Measurements from ENCODE around the gene HBP1. TPM values are rescaled to one million over a fixed set of nuclear protein-coding genes. Genes with fewer than 3 reads are reported as not detected.
"Not testable (repeated sequence)": the region's sequence is repeated elsewhere in the genome, so short reads cannot be mapped to it uniquely, and the experiment has no call there.

Gene HBP1
- total RNA-seq, 1 experiment from 2014 or later, result 55.6 TPM

GRCh38 chr7:107237451-107237850 is 68.6 kb downstream of the HBP1 start:
- Histone ChIP-seq H3K79me2 (ENCODE audit: low read length) (no peaks in the 10 kb centered on the region), H3K9me2 (replicated peaks; ENCODE audit: insufficient read depth, low read length) (no peaks in the 10 kb centered on the region; the same call in 1 of the 2 replicates), H3K9ac (ENCODE audit: low read length) (no peak overlapping the region), H3K27ac (ENCODE audit: low read length) (no peak overlapping the region), H4K20me1 (ENCODE audit: insufficient read depth, low read depth, low read length) (no peaks in the 10 kb centered on the region), H3K4me1 (ENCODE audit: low read length) (peaks cover 28% of the 10 kb centered on the region), H3K27me3 (ENCODE audit: low read length) (no peaks in the 10 kb centered on the region), H3K9me3 (ENCODE audit: low read length) (no peaks in the 10 kb centered on the region), H3K36me3 (ENCODE audit: insufficient read depth, low read length) (no peaks in the 10 kb centered on the region), H3K4me2 (ENCODE audit: low read depth, low read length, poor library complexity, severe bottlenecking) (no peak overlapping the region), H3K4me3 (ENCODE audit: low read length) (no peak overlapping the region), H2AFZ (ENCODE audit: low read length) (no peak overlapping the region)
- DNase-seq, result no peak

DNA sequence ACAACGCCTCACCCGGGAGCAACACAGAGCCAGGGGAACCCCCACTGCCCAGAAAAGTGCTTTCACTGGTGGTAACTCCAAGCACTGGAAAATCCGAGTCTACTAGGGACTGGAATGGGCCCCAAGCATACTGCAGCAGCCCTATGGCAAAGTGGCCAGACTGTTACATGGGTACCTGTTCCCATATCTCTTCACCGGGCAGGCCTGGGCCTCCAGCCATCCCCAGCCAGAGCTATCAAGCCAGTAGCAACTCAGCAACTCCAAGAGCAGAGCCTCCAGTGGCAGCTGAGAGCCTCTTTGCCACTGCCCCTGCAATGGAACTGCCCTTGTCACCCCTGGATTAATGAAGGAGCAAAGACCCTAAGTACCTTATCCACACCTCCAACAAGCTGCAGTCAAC is 73.5 kb downstream of the HBP1 start:
- H3K27me3 ChIP-seq (ENCODE audit: low read length), result no peaks in the 10 kb centered on the region
- peaks cover 3% of the 10 kb centered on the region; the same call in 1 of the 2 replicates for H3K9me3 ChIP-seq (ENCODE audit: low read length)
- H3K79me2 ChIP-seq (ENCODE audit: low read length), result no peaks in the 10 kb centered on the region
- no peaks in the 10 kb centered on the region; the same call in 1 of the 2 replicates for H3K9me2 ChIP-seq (replicated peaks; ENCODE audit: insufficient read depth, low read length)
- no peaks in the 10 kb centered on the region; the same call in 1 of the 2 replicates for H3K36me3 ChIP-seq (ENCODE audit: insufficient read depth, low read length)
- H3K9ac ChIP-seq (ENCODE audit: low read length), result no peak overlapping the region
- no peak for DNase-seq
- H2AFZ ChIP-seq (ENCODE audit: low read length), result no peak overlapping the region
- H3K4me1 ChIP-seq (ENCODE audit: low read length), result peaks cover 17% of the 10 kb centered on the region
- H3K27ac ChIP-seq (ENCODE audit: low read length), result no peak overlapping the region
- H4K20me1 ChIP-seq (ENCODE audit: insufficient read depth, low read depth, low read length), result no peaks in the 10 kb centered on the region
- no peak overlapping the region for H3K4me3 ChIP-seq (ENCODE audit: low read length)
- H3K4me2 ChIP-seq (ENCODE audit: low read depth, low read length, poor library complexity, severe bottlenecking), result no peak overlapping the region

DNA sequence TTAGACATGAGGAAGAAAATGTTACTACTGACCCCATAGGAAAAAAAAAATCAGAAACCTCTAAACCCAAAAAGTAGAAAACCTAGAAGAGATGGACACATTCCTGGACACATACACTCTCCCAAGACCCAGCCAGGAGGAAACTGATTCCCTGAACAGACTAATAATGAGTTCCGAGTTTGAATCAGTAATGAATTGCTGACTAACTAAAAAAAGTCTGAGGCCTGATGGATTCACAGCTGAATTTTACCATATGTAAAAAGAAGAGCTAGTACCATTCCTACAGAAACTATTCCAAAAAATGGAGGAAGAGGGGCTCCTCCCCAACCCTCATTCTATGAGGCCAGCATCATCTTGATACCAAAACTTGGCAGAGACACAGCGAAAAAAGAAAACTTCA is 75.8 kb downstream of the HBP1 start:
- peaks cover 3% of the 10 kb centered on the region; the same call in 1 of the 2 replicates for H3K9me3 ChIP-seq (ENCODE audit: low read length)
- H3K9ac ChIP-seq (ENCODE audit: low read length), result no peak overlapping the region
- H3K79me2 ChIP-seq (ENCODE audit: low read length), result 0 out of 2 replicates have a peak, but pooled peaks cover under 1% of the 10 kb centered on the region
- H3K4me3 ChIP-seq (ENCODE audit: low read length), result no peak overlapping the region
- no peaks in the 10 kb centered on the region for H3K9me2 ChIP-seq (replicated peaks; ENCODE audit: insufficient read depth, low read length)
- H3K36me3 ChIP-seq (ENCODE audit: insufficient read depth, low read length), result no peaks in the 10 kb centered on the region; the same call in 1 of the 2 replicates
- H3K4me2 ChIP-seq (ENCODE audit: low read depth, low read length, poor library complexity, severe bottlenecking), result no peak overlapping the region
- no peak overlapping the region for H3K27ac ChIP-seq (ENCODE audit: low read length)
- 0 out of 2 replicates have a peak, but pooled peaks cover under 1% of the 10 kb centered on the region for H3K4me1 ChIP-seq (ENCODE audit: low read length)
- no peaks in the 10 kb centered on the region for H3K27me3 ChIP-seq (ENCODE audit: low read length)
- no peaks in the 10 kb centered on the region for H4K20me1 ChIP-seq (ENCODE audit: insufficient read depth, low read depth, low read length)
- DNase-seq, result no peak
- no peak overlapping the region for H2AFZ ChIP-seq (ENCODE audit: low read length)

GRCh38 chr7:107246836-107247235 is 78.0 kb downstream of the HBP1 start:
- H2AFZ ChIP-seq (ENCODE audit: low read length); DNase-seq; H3K79me2 ChIP-seq (ENCODE audit: low read length); H3K9ac ChIP-seq (ENCODE audit: low read length); H3K36me3 ChIP-seq (ENCODE audit: insufficient read depth, low read length); H3K4me1 ChIP-seq (ENCODE audit: low read length); H3K9me2 ChIP-seq (replicated peaks; ENCODE audit: insufficient read depth, low read length); H3K4me2 ChIP-seq (ENCODE audit: low read depth, low read length, poor library complexity, severe bottlenecking); H3K27ac ChIP-seq (ENCODE audit: low read length); H4K20me1 ChIP-seq (ENCODE audit: insufficient read depth, low read depth, low read length); H3K9me3 ChIP-seq (ENCODE audit: low read length); H3K4me3 ChIP-seq (ENCODE audit: low read length); H3K27me3 ChIP-seq (ENCODE audit: low read length): not testable (repeated sequence)

DNA sequence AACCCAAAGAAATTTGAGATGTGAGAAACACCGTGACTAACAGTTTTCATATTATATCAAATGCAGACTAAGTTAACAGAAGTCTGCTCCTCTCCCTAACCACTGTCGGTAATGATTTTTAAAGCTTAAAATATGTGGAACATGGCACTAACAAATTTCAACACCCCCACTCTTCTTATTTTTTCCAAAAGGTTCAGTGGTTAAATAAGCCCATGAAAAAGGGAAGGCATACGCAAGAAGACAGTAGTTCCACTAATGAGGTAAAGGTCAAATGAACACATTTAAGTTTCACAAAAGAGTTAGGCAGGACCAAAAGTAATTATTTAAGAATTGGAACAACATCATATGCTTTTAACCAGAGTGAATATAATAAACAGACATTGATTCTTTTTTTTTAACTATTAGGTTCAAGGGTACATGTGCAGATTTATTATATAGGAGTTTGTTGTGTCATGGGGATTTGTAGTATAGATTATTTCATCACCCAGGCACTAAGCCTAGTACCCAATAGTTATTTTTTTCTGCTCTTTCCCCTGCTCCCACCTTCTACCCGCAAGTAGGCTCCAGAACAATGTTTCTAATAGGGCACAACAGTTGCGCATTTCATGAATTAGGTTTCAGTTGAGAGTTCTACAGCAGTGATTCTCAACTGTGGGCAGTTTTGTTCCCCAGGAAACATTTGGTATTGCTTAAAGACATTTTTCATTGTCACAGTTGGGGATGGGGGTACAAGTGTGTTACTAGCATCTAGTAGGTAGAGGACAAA is 79.9 kb downstream of the HBP1 start:
- Histone ChIP-seq H3K4me3 (ENCODE audit: low read length) (no peak overlapping the region), H3K27ac (ENCODE audit: low read length) (no peak overlapping the region), H3K36me3 (ENCODE audit: insufficient read depth, low read length) (no peaks in the 10 kb centered on the region; the same call in 1 of the 2 replicates), H3K27me3 (ENCODE audit: low read length) (no peaks in the 10 kb centered on the region), H3K4me2 (ENCODE audit: low read depth, low read length, poor library complexity, severe bottlenecking) (no peak overlapping the region), H3K9ac (ENCODE audit: low read length) (no peak overlapping the region), H3K9me2 (replicated peaks; ENCODE audit: insufficient read depth, low read length) (no peaks in the 10 kb centered on the region), H4K20me1 (ENCODE audit: insufficient read depth, low read depth, low read length) (no peaks in the 10 kb centered on the region), H3K4me1 (ENCODE audit: low read length) (no peaks in the 10 kb centered on the region), H2AFZ (ENCODE audit: low read length) (no peak overlapping the region), H3K9me3 (ENCODE audit: low read length) (peaks cover 3% of the 10 kb centered on the region; the same call in 1 of the 2 replicates), H3K79me2 (ENCODE audit: low read length) (peaks cover 6% of the 10 kb centered on the region)
- no peak for DNase-seq

DNA sequence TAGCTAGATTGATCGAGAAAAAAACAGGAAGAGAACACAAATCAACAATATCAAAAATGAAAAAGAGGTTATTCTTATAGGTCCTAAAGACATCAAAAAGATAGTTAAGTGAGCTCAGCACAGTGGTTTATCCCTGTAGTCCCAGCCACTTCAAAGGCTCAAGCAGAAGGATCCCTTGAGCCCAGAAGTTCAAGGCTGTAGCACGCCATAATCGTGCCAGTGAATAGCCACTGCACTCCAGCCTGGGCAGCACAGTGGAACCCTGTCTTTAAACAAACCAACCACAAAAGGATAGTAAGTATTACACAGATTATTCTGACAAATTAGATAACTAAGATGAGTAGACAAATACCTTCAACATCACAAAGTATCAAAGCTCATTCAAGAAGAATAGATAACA is 83.2 kb downstream of the HBP1 start:
- DNase-seq, result no peak
- no peak overlapping the region for H3K4me3 ChIP-seq (ENCODE audit: low read length)
- H3K9me3 ChIP-seq (ENCODE audit: low read length), result no peaks in the 10 kb centered on the region; the same call in 1 of the 2 replicates
- H3K9me2 ChIP-seq (replicated peaks; ENCODE audit: insufficient read depth, low read length), result no peaks in the 10 kb centered on the region
- H3K27ac ChIP-seq (ENCODE audit: low read length), result no peak overlapping the region
- no peaks in the 10 kb centered on the region for H3K27me3 ChIP-seq (ENCODE audit: low read length)
- H3K9ac ChIP-seq (ENCODE audit: low read length), result no peak overlapping the region
- no peaks in the 10 kb centered on the region; the same call in 1 of the 2 replicates for H3K36me3 ChIP-seq (ENCODE audit: insufficient read depth, low read length)
- no peaks in the 10 kb centered on the region for H4K20me1 ChIP-seq (ENCODE audit: insufficient read depth, low read depth, low read length)
- no peaks in the 10 kb centered on the region for H3K4me1 ChIP-seq (ENCODE audit: low read length)
- no peak overlapping the region for H2AFZ ChIP-seq (ENCODE audit: low read length)
- no peak overlapping the region for H3K4me2 ChIP-seq (ENCODE audit: low read depth, low read length, poor library complexity, severe bottlenecking)
- peaks cover 6% of the 10 kb centered on the region for H3K79me2 ChIP-seq (ENCODE audit: low read length)

Other genes starting within 250 kb of the HBP1 start
- gene PRKAR2B, start 124.3 kb upstream of the HBP1 start, total RNA-seq (2014; rRNA removed; shearing (Covaris generic); ENCODE audit: low replicate concordance), result 0.32 and 0.67 TPM in 2 replicates

All from Karpas-422 (cell line).